HepG2 (cell line): Measurements from ENCODE around the gene C1orf159. TPM values are rescaled to one million over a fixed set of nuclear protein-coding genes. Genes with fewer than 3 reads are reported as not detected.

Experiments
- CENPT ChIP-seq: sonication (generic); formaldehyde crosslinking; IDR thresholded peaks from 2 replicates; pipeline ENCODE4 v1.8.0; 2022; ENCODE audit warnings: low read depth, mild to moderate bottlenecking, moderate library complexity, missing genetic modification reagents
- HOXA7 ChIP-seq: sonication (generic); formaldehyde crosslinking; IDR thresholded peaks from 2 replicates; pipeline ENCODE4 v1.8.1; 2022; ENCODE audit warnings: mild to moderate bottlenecking, missing genetic modification reagents, moderate library complexity
- ZNF234 ChIP-seq: sonication (generic); formaldehyde crosslinking; conservative IDR thresholded peaks from 2 replicates; pipeline ENCODE4 v1.5.1; 2020; ENCODE audit warnings: mild to moderate bottlenecking, missing genetic modification reagents
- ZNF335 ChIP-seq: sonication (generic); formaldehyde crosslinking; IDR thresholded peaks from 2 replicates; pipeline ENCODE4 v1.4.0; 2020; ENCODE audit warnings: missing genetic modification reagents
- ZSCAN29 ChIP-seq: sonication (generic); formaldehyde crosslinking; conservative IDR thresholded peaks from 2 replicates; pipeline ENCODE4 v1.4.0; 2020; ENCODE audit warnings: mild to moderate bottlenecking, missing genetic modification reagents
- polyA plus RNA-seq, 8 experiments: library from polyadenylated mRNA; depleted of rRNA in 3 of 8; stranded (reverse) in 7 of 8; unstranded in 1 of 8; fragments of >200 nt; fragmentation: Illumina TruSeq in 4 of 8; extraction: Trizol in 4 of 8; gene quantifications; 2 replicates each; pipeline versions ENCODE4 v1.2.1 to v1.2.3, GENCODE V29; 2011 to 2016; ENCODE audit warnings: low read depth in 4 of 8, missing spikeins in 1 of 8, mixed read lengths in 1 of 8; ENCODE audit not compliant: insufficient read depth in 1 of 8
- total RNA-seq, 5 experiments: library from RNA; depleted of rRNA; stranded (reverse); fragments of >200 nt; fragmentation: Illumina TruSeq; extraction: Trizol; gene quantifications; 2 replicates each; pipeline ENCODE4 v1.2.3, GENCODE V29; 2016; ENCODE audit warnings: low read depth in 1 of 5
- TF ChIP-seq, protein P1 (sequence below): sonication (generic); formaldehyde crosslinking; IDR thresholded peaks from 2 replicates; pipeline ENCODE4 v1.4.0; 2020; ENCODE audit warnings: mild to moderate bottlenecking, missing genetic modification reagents, borderline replicate concordance
- TF ChIP-seq, protein P2 (sequence below): sonication (generic); formaldehyde crosslinking; IDR thresholded peaks from 2 replicates; pipeline ENCODE4 v1.5.0; 2020; ENCODE audit warnings: mild to moderate bottlenecking, missing genetic modification reagents, borderline replicate concordance
- TF ChIP-seq, protein P3 (sequence below): sonication (generic); formaldehyde crosslinking; IDR thresholded peaks from 2 replicates; pipeline ENCODE4 v1.4.0; 2020; ENCODE audit warnings: missing genetic modification reagents
- TF ChIP-seq, protein P4 (sequence below): sonication (generic); formaldehyde crosslinking; IDR thresholded peaks from 2 replicates; pipeline ENCODE4 v1.4.0; 2020; ENCODE audit warnings: mild to moderate bottlenecking, low read depth, missing genetic modification reagents
- TF ChIP-seq, protein P5 (sequence below): sonication (generic); formaldehyde crosslinking; IDR thresholded peaks from 2 replicates; pipeline ENCODE4 v1.5.1; 2020; ENCODE audit warnings: missing genetic modification reagents, mild to moderate bottlenecking, borderline replicate concordance
- TF ChIP-seq, protein P6 (sequence below): sonication (generic); formaldehyde crosslinking; IDR thresholded peaks from 2 replicates; pipeline ENCODE4 v1.5.0; 2020; ENCODE audit warnings: missing genetic modification reagents
- TF ChIP-seq, protein P7 (sequence below): sonication (generic); formaldehyde crosslinking; IDR thresholded peaks from 2 replicates; pipeline ENCODE4 v1.5.0; 2020; ENCODE audit warnings: mild to moderate bottlenecking, missing genetic modification reagents

The C1orf159 gene
- total and polyA plus RNA-seq, 2 of the 13 experiments (the other 11 are each of a cell fraction or from before 2014, with no cell fraction given): 3.8 to 6.7 TPM

DNA sequence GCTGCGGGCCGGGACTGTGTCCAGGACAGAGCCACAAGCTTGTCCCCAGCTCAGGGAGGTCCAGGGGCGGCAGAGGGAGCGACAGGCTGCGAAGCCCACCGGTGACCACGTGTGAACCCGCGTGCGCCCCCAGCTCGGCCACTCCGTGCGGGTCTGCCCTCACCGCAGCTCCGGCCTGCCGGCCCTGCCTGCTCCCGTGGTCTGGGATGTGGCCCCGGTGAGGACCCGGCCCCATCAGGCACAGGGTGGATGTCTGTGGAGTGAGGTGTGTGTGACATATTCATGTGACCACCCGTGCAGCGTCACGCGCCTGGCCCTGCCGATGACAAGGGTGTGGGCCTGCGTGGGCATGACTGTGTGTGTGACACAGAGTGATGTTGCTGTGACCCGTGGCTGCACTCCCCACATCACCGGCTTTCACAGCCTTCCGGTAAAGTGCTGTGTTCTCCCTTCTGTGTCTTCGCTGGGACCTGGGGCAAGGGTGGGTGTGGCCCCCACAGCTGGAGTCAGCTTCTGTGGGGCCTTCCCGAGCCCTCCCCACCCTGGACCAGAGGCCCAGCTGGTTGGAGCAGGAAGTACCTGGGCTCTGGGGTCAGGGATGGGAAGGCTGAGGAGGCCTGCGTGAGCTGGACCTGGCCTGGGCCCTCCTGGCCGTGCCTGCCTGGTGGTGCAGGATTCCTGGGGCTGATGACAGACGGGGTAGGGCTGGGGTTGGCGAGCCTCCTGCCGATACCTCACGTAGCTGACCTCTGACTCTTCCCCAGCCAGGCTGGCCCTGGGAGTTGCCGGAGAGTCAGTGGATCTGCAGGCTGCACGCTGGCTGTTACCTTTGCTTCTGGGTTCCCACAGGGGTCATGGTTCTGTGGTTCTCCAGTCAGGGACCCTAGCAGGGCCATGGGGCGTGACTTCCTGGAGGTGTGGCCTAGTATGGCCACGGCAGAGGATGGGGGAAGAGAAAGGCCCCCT lies 45.9 kb downstream of the C1orf159 start (continued):
- TF ChIP-seq, protein P1, sequence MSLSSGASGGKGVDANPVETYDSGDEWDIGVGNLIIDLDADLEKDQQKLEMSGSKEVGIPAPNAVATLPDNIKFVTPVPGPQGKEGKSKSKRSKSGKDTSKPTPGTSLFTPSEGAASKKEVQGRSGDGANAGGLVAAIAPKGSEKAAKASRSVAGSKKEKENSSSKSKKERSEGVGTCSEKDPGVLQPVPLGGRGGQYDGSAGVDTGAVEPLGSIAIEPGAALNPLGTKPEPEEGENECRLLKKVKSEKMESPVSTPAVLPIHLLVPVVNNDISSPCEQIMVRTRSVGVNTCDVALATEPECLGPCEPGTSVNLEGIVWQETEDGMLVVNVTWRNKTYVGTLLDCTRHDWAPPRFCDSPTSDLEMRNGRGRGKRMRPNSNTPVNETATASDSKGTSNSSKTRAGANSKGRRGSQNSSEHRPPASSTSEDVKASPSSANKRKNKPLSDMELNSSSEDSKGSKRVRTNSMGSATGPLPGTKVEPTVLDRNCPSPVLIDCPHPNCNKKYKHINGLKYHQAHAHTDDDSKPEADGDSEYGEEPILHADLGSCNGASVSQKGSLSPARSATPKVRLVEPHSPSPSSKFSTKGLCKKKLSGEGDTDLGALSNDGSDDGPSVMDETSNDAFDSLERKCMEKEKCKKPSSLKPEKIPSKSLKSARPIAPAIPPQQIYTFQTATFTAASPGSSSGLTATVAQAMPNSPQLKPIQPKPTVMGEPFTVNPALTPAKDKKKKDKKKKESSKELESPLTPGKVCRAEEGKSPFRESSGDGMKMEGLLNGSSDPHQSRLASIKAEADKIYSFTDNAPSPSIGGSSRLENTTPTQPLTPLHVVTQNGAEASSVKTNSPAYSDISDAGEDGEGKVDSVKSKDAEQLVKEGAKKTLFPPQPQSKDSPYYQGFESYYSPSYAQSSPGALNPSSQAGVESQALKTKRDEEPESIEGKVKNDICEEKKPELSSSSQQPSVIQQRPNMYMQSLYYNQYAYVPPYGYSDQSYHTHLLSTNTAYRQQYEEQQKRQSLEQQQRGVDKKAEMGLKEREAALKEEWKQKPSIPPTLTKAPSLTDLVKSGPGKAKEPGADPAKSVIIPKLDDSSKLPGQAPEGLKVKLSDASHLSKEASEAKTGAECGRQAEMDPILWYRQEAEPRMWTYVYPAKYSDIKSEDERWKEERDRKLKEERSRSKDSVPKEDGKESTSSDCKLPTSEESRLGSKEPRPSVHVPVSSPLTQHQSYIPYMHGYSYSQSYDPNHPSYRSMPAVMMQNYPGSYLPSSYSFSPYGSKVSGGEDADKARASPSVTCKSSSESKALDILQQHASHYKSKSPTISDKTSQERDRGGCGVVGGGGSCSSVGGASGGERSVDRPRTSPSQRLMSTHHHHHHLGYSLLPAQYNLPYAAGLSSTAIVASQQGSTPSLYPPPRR (CRISPR knock-in tag): no peak
- TF ChIP-seq CENPT (CRISPR knock-in tag) (no peak), ZNF234 (CRISPR knock-in tag) (no peak), HOXA7 (CRISPR knock-in tag) (no peak), ZSCAN29 (CRISPR knock-in tag) (no peak), ZNF335 (CRISPR knock-in tag) (no peak)
- TF ChIP-seq, protein P2, sequence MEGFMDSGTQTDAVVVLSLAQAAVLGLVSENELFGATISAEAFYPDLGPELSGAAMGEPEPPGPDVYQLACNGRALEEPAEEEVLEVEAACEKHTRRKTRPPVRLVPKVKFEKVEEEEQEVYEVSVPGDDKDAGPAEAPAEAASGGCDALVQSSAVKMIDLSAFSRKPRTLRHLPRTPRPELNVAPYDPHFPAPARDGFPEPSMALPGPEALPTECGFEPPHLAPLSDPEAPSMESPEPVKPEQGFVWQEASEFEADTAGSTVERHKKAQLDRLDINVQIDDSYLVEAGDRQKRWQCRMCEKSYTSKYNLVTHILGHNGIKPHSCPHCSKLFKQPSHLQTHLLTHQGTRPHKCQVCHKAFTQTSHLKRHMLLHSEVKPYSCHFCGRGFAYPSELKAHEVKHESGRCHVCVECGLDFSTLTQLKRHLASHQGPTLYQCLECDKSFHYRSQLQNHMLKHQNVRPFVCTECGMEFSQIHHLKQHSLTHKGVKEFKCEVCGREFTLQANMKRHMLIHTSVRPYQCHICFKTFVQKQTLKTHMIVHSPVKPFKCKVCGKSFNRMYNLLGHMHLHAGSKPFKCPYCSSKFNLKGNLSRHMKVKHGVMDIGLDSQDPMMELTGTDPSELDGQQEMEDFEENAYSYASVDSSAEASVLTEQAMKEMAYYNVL: no peak
- TF ChIP-seq, protein P3, sequence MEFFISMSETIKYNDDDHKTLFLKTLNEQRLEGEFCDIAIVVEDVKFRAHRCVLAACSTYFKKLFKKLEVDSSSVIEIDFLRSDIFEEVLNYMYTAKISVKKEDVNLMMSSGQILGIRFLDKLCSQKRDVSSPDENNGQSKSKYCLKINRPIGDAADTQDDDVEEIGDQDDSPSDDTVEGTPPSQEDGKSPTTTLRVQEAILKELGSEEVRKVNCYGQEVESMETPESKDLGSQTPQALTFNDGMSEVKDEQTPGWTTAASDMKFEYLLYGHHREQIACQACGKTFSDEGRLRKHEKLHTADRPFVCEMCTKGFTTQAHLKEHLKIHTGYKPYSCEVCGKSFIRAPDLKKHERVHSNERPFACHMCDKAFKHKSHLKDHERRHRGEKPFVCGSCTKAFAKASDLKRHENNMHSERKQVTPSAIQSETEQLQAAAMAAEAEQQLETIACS: 0 out of 2 replicates have a peak, but pooled peaks have one; percentile 29
- TF ChIP-seq, protein P4, sequence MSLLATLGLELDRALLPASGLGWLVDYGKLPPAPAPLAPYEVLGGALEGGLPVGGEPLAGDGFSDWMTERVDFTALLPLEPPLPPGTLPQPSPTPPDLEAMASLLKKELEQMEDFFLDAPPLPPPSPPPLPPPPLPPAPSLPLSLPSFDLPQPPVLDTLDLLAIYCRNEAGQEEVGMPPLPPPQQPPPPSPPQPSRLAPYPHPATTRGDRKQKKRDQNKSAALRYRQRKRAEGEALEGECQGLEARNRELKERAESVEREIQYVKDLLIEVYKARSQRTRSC: no peak
- TF ChIP-seq, protein P5, sequence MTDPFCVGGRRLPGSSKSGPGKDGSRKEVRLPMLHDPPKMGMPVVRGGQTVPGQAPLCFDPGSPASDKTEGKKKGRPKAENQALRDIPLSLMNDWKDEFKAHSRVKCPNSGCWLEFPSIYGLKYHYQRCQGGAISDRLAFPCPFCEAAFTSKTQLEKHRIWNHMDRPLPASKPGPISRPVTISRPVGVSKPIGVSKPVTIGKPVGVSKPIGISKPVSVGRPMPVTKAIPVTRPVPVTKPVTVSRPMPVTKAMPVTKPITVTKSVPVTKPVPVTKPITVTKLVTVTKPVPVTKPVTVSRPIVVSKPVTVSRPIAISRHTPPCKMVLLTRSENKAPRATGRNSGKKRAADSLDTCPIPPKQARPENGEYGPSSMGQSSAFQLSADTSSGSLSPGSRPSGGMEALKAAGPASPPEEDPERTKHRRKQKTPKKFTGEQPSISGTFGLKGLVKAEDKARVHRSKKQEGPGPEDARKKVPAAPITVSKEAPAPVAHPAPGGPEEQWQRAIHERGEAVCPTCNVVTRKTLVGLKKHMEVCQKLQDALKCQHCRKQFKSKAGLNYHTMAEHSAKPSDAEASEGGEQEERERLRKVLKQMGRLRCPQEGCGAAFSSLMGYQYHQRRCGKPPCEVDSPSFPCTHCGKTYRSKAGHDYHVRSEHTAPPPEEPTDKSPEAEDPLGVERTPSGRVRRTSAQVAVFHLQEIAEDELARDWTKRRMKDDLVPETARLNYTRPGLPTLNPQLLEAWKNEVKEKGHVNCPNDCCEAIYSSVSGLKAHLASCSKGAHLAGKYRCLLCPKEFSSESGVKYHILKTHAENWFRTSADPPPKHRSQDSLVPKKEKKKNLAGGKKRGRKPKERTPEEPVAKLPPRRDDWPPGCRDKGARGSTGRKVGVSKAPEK (CRISPR knock-in tag): no peak
- TF ChIP-seq, protein P6, sequence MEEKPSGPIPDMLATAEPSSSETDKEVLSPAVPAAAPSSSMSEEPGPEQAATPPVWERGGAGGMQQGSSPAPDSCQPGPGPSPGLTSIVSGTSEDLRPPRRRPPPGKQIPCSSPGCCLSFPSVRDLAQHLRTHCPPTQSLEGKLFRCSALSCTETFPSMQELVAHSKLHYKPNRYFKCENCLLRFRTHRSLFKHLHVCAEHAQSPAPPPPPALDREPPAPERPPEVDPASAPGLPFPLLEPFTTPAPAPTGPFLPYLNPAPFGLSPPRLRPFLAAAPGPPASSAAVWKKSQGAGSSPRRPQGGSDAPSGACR (CRISPR knock-in tag): 0 out of 2 replicates have a peak, but pooled peaks have one; percentile 52
- TF ChIP-seq, protein P7, sequence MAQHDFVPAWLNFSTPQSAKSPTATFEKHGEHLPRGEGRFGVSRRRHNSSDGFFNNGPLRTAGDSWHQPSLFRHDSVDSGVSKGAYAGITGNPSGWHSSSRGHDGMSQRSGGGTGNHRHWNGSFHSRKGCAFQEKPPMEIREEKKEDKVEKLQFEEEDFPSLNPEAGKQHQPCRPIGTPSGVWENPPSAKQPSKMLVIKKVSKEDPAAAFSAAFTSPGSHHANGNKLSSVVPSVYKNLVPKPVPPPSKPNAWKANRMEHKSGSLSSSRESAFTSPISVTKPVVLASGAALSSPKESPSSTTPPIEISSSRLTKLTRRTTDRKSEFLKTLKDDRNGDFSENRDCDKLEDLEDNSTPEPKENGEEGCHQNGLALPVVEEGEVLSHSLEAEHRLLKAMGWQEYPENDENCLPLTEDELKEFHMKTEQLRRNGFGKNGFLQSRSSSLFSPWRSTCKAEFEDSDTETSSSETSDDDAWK (CRISPR knock-in tag): no peak
